K562 treated with DMSO at 1 percent for 48 hours (cell line): Measurements from ENCODE around the gene MOGAT2. TPM values are rescaled to one million over a fixed set of nuclear protein-coding genes. Genes with fewer than 3 reads are reported as not detected.

ENCODE experiments used
- total RNA-seq: library from RNA; unstranded; fragments of 300-600 nt; gene quantifications from 2 replicates; pipeline ENCODE4 v1.2.3, GENCODE V29; 2022; ENCODE audit warnings: low replicate concordance; ENCODE audit errors: extremely low read depth

Gene MOGAT2
- total RNA-seq = not detected in 2 replicates

GRCh38 chr11:75717608-75718418 is at the start of gene MOGAT2:
Gene MOGAT2 (plus strand): TSS chr11:75717838. CDS start chr11:75717889, 51 bp downstream.

GRCh38 chr11:75668451-75669297 is 49.0 kb upstream of the MOGAT2 start, which contains the start of gene MAP6:
Gene MAP6 (minus strand): TSS chr11:75669038. CDS start chr11:75668369, 669 bp downstream.

GRCh38 chr11:75768112-75768908 is 50.7 kb downstream of the MOGAT2 start, which contains the start of gene DGAT2:
Gene DGAT2 (plus strand): TSS chr11:75768778. CDS start chr11:75768992, 214 bp downstream.

Other genes with a start within 250 kb of the MOGAT2 start
- gene GDPD5, start 191.9 kb upstream of the MOGAT2 start, total RNA-seq = not detected in 2 replicates
- 384 TPM in 1 of 2 replicates, not detected in the other for gene SERPINH1, start 155.6 kb upstream of the MOGAT2 start, total RNA-seq
- not detected in 2 replicates for gene MAP6, start 48.8 kb upstream of the MOGAT2 start, total RNA-seq
- gene DGAT2, start 50.9 kb downstream of the MOGAT2 start, total RNA-seq = not detected in 2 replicates
- gene UVRAG, start 97.4 kb downstream of the MOGAT2 start, total RNA-seq = not detected in 2 replicates